SH-SY5Y (cell line): ENCODE data around the gene GPR180.

Experiments used
- GATA2 ChIP-seq: IDR thresholded peaks from 2 replicates; pipeline ENCODE4 v1.6.1; 2011; ENCODE audit warnings: mild to moderate bottlenecking, low read depth, low read length
- GATA3 ChIP-seq: IDR thresholded peaks from 2 replicates; pipeline ENCODE4 v1.6.1; 2011; ENCODE audit warnings: low read depth, mild to moderate bottlenecking, low read length, moderate library complexity

- TF ChIP-seq GATA2: no peak
- TF ChIP-seq GATA3: no peak
Measured at GRCh38 chr13:94585543-94586101, 16.0 kb upstream of the GPR180 start.
